ENCODE data around the gene AIRE.
"Not testable (repeated sequence)": the region's sequence is repeated elsewhere in the genome, so short reads cannot be mapped to it uniquely, and the experiment has no call there.

The AIRE gene

DNA sequence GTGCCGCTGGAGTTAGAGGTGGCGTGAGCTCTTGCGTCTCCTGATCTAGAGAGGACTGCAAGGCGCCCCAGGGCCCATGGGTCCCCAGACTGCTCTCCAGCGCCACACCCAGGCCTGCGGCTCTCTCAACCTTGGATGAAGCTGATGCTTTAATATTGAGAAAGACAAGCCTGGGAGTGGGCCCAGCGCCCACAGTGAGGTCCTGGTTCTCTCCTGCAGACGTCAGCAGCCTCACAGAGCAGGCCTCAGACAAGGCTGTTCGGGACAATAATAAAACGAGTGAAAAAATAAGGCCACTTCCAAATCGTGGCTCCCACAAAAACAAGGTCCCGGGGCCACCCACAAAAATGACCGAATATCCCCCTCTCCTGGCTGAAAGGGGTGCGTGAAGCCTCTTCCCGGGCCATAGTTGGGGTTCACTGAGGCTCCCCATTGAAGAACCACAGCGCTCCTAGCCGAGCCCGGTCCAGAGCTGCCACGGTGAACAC, 18.0 kb upstream of the AIRE start:
- DNase-seq: no peak

DNA sequence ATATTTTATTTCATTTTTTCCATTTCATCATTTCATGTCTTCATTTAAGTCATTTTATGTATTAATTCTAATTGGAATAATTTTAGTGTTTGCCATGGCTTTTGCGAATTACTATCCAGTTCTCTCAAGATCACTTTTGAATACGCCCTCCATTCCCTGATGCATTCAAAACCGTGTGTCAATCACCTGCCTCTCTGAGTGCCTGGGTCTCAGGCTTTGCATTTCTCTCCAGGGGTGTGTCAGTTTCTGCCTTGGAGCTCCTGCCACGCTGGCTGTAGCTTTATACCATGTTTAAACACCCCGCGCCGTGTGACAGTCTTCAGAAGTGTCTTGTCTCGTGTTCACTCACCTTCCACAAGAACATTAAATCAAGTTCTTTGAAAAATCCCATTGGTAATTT, 16.6 kb upstream of the AIRE start:
- no peak for DNase-seq

GRCh38 chr21:44271558-44272283, 14.0 kb upstream of the AIRE start:
- no peak for DNase-seq

DNA sequence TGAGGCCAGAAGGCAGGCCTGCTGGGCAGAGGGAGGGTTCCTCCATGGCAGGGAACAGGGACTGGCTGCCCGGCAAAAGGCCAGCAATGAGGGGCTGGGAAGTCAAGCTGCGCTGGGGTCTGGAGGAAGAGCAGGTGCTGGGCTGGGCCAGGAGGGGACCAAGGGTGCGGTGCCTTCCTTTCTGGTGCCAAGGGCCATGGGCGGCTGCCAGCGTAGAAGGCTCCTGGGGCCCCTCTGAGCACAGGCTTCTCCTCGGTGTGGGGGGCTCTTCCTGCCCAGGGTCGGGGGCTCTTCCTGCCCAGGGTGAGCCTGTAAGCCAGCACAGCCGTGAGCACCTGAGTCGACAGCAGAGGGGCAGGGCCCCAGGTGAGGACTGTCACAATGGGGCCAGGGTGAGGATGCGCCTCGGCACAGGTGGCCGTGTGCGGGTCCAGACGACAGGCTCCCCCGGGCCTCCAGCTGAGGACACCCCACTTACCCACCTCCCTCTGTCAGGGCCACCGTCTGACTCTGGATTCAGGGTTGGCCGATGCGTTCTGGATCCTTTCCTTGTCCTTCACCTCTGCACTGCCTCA, 13.3 kb upstream of the AIRE start:
- DNase-seq: no peak

DNA sequence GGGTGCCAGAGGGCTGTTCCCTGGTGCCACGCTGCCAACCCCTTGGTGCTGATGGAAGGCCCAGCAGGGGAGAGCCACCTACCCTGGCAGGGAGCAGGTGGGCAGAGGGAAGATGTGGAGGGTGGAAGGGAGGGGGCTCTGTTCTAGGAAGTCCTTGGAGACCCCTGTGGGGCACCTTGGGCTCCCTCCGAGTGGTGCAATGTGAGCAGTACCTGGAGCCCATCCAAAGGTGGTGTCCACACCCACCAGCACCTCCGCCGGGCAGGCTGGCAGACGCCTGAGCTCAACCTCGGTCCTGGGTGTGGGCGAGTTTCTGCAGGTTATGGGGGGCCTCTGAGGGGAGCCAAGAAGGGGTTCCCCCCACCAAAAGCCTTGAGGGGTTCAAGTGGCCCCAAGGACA, 12.6 kb upstream of the AIRE start:
- DNase-seq: no peak

DNA sequence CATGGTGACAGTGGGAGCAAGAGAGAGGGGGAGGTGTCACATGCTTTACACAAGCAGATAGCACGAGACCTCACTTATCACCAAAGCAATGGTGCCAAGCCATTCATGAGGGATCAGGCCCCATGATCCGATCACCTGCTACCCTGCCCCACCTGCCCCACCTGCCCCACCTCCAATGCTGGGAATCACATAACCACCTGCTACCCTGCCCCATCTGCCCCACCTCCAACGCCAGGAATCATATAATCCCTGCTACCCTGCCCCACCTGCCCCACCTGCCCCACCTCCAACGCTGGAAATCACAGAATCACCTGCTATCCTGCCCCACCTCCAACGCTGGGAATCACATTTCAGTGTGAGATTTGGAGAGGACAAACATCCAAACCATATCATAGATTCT, 10.6 kb upstream of the AIRE start:
- DNase-seq: no peak

DNA sequence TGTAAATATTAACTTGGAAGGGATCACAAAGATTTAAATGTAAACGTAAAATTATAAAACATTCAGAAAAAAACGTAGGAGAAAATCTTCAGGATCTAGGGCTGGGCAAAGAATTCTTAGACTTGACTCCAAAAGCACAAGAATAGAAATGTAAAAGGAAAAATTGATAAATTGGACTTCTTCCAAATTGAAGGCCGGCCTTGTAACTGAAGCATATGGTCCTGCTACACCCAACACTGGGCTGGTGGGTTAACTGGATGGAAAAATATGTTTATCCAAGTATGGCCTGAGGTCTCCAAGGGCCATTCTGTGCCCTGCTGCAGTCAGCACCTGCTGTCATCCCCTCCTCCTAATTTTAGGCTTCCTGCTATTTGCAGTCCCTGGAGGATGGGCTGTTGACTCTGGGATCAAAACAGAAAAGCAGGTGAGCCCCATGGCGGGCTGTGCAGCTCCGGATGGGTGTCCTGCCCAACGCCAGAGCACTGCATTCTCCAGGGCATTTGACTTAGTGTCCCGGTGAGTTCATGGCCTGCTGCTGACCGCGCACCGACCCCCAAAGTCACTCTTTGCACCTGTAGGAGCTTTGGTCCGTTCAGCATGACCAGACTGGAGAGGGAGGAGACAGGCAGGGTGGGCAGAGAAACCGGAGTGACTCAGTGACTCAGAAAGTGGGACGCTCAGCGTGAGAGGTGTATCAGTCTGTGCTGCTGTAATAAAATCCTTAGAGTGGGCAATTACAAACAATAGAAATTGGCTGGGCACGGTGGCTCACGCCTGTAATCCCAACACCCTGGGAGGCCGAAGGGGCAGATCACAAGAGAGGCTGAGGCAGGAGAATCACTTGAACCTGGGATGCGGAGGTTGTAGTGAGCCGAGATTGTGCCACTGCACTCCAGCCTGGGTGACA, 6.1 kb upstream of the AIRE start:
- no peak for DNase-seq

- DNase-seq: no peak
Measured at GRCh38 chr21:44281801-44282200, 3.9 kb upstream of the AIRE start.

- no peak for DNase-seq
Measured at GRCh38 chr21:44282370-44282769, 3.3 kb upstream of the AIRE start.

GRCh38 chr21:44283211-44283785, 2.4 kb upstream of the AIRE start:
- DNase-seq: not testable (repeated sequence)

- DNase-seq: no peak
Measured at GRCh38 chr21:44283948-44284347, 1.7 kb upstream of the AIRE start.

- peak; percentile 16 for DNase-seq
Measured at GRCh38 chr21:44286086-44286715, 525 bp downstream of the AIRE start.

- DNase-seq: peak; percentile 21
Measured at GRCh38 chr21:44286716-44287632, 1.3 kb downstream of the AIRE start.

DNA sequence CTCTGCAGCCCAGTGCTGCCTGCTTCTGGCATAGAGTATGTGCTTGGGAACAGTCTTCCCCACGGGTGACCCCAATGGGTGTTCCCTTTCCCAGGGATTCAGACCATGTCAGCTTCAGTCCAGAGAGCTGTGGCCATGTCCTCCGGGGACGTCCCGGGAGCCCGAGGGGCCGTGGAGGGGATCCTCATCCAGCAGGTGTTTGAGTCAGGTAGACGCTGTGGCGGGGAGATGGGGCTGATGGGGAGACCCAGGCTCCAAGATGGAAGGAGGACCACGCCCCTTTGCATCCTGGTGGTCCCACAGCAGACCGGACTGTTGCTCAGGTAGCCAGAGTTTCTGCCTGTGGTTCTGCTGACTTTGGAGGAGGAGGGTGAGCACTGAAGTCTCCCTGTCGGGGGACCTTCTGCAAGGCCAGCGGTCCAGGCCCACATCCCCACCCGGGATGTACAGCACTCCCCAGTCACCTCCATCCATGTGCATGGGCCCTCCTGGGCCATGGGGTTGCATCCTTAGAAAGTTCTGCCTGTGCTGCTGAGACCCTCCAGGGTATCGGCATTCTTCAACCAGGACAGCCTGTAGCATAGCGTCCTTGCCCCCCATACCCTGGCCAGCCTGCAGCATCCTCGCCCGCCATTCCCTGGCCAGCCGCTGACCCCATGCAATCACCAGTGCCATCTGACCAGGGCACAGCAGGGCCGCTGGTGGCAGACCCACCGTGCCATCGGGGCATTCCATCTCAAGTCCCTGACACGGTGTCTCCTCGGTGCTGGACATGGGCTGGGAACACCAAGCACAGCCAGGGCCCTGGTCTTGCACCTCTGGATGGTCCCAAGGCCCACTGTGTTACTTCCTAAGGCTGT, 2.8 kb downstream of the AIRE start:
- no peak for DNase-seq

DNA sequence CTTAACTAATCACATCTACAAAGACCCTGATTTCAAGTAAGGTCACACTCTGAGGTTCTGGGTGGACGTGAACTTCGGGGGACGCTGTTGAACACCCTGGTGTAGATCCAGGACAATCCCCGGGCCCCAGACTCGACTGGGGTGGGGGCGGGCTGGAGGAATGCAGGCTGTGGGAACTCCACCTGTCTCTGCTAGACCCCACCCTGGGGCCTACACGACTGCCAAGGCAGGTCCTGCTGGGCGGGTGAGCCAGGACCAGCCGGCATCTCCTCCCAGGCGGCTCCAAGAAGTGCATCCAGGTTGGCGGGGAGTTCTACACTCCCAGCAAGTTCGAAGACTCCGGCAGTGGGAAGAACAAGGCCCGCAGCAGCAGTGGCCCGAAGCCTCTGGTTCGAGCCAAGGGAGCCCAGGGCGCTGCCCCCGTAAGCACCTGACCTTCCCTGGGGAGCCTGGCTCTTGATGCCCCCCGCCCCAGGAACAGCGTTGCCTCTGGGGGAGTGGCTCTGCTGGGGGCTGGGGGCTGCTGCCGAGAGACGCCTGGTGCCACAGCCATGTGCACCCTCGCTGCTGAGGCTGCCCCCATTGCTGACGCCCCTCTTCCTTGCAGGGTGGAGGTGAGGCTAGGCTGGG, 3.8 kb downstream of the AIRE start:
- DNase-seq: no peak

GRCh38 chr21:44290327-44291077, 4.8 kb downstream of the AIRE start:
- DNase-seq: peak; percentile 12

DNA sequence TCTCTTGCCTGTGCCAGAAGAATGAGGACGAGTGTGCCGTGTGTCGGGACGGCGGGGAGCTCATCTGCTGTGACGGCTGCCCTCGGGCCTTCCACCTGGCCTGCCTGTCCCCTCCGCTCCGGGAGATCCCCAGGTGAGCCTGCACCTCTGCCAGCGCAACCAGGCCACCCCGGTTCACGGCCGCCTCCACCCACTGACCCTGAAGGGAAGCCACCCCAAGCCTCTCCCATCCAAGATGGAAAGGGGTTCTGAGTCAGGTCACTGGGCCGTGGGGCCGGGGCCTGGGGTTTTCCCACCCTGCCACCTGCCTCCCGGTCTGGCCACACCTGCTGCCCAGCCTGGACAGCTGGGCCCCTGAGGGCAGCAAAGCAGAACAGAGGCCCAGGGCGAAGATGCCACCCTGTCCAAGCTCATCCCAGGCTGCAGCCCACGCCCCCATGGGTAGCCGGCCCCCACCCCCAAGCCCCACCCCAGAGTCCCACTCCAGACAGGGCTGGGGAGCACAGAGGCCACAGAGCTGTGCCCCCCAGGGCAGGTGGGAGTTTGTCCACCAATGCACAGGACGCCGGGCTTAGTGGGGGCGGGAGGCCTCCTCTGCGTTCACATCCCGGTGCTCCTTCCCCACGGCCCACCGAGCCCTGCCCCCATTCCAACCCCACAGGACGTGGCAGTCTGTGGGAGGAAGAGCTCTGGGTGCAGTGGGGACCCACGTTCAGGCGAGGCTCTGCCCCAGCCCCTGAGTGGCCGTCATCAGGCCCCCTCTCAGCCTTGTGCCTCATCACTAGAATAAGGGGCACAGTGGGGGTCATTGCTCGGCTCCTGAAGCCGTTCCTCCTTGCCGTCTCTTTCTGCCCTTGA, 5.6 kb downstream of the AIRE start:
- peak; percentile 11 for DNase-seq

Data from right hindlimb (tissue), 1 donor.